ENCODE results near the gene LHX1. TPM values are rescaled to one million over a fixed set of nuclear protein-coding genes. Genes with fewer than 3 reads are reported as not detected.

The LHX1 gene
- polyA plus RNA-seq, 6 donors from 2014 or later, result not detected

DNA sequence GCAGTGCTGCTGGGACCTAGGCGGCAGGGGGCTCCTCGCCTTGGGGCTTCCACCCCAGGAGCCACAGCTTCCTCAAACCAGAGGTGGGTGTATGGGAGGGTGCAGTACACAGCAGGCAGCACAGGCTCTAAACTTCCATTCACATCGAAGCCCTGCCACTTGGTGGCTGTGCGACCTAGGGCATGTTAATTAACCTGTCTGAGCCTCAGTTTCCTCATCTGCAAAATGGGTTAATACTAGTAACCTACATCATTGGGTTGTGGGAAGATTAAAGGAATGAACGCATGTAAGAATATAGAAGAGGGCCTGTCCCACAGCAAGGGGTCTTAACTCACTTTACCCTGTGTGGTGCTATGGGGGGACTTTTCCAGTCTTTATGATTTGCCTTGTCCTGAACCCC, 26.8 kb upstream of the LHX1 start:
- Mint-ChIP-seq H3K4me1 (no peaks in the 10 kb centered on the region), H3K9me3 (no peaks in the 10 kb centered on the region), H3K27ac (no peak overlapping the region), H3K27me3 (peaks cover 19 to 85% (median 62%) of the 10 kb centered on the region in 3 donors), H3K36me3 (no peaks in the 10 kb centered on the region), H3K4me3 (no peak overlapping the region)
- DNase-seq, result no peak
- ATAC-seq (ENCODE audit: low read depth in 2 of 2), result no peak

DNA sequence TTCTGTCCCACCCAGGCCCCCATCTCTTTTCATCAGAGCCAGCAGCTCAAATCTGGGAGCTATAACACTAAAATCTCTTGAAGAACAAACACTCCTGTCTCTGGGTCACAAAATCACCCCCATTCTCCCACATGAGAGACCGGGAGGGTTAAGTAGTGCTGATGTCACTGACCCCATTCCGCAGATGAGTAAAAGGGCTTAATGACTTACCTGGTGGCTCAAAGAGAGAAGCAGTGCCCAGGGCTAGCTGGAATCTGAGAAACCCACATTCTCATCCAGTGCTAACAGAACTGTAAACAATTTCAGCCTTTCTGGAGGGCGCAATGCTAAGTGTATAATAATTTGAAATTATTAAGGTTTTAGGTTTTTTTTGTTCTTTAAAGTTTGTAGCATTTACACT, 26.3 kb upstream of the LHX1 start:
- Mint-ChIP-seq H3K4me1 (no peaks in the 10 kb centered on the region), H3K4me3 (no peak overlapping the region), H3K27ac (peak overlapping the region in 1 of 6 donors; percentile 5), H3K27me3 (peaks cover 19 to 84% (median 62%) of the 10 kb centered on the region in 3 donors), H3K36me3 (no peaks in the 10 kb centered on the region), H3K9me3 (no peaks in the 10 kb centered on the region)
- ATAC-seq (ENCODE audit: low read depth in 2 of 2), result no peak
- DNase-seq, result no peak

DNA sequence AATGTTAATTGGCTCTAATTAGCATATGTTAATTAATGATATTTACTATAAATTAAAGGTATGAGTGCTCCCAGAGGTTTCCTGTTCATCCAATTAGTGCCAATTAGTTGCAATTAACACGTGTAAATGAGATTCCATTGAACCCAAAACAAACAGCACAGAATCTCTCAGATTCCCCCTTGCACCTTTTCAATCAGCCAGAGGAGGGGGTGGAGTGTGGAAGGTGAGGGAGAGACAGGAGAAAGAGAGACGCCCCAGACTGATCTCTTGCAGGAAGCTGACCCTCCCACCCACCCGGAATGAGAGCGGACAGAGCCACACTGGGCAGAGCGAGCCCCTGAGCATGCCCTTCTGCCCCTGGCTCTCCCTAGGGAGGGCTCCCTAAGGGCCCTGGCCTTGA, 24.1 kb upstream of the LHX1 start:
- Mint-ChIP-seq H3K4me1 (peaks cover 0 to 2% (median 0%) of the 10 kb centered on the region in 3 donors), H3K36me3 (no peaks in the 10 kb centered on the region), H3K9me3 (no peaks in the 10 kb centered on the region), H3K27ac (no peak overlapping the region), H3K27me3 (peaks cover 7 to 82% (median 55%) of the 10 kb centered on the region in 3 donors), H3K4me3 (no peak overlapping the region)
- ATAC-seq (ENCODE audit: low read depth in 2 of 2) (no peak), DNase-seq (no peak)

GRCh38 chr17:36918211-36918691, 19.0 kb upstream of the LHX1 start:
- H3K9me3 Mint-ChIP-seq, result no peaks in the 10 kb centered on the region
- peak overlapping the region in 1 of 6 donors; percentile 63 for H3K27ac Mint-ChIP-seq
- H3K36me3 Mint-ChIP-seq, result no peaks in the 10 kb centered on the region
- ATAC-seq (ENCODE audit: low read depth in 2 of 2), result no peak
- peaks cover 23 to 88% (median 64%) of the 10 kb centered on the region in 3 donors for H3K27me3 Mint-ChIP-seq
- no peak for DNase-seq
- H3K4me1 Mint-ChIP-seq, result peaks cover 0 to 4% (median 0%) of the 10 kb centered on the region in 3 donors
- no peak overlapping the region for H3K4me3 Mint-ChIP-seq

DNA sequence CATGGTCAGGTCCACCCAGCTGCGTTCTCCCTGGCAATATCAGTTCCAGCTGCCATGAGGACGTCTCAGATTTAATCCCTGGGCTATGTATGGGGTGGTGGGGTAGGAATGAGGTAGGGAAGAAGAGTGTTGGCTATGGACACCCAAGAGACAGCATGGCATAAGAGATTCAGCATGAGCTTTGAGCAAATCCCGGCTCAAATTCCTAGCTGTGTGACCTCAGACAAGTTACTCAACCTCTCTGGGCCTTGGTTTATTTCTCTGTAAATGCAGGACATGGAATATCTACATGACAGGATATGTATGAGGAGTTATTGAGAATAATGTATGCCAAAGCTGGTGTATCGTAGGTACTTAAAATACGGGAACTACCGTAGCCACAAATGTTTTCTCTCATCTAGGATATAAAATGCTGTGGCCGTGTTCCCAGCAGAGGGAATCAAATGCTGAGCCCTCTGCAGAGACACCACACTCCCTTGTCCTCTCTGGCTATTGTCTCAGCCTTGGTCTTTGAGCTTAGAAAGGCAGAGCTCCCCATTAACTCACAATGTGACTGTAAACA, 17.8 kb upstream of the LHX1 start:
- ATAC-seq (ENCODE audit: low read depth in 2 of 2) (no peak), DNase-seq (no peak)
- Mint-ChIP-seq H3K4me3 (no peak overlapping the region), H3K9me3 (no peaks in the 10 kb centered on the region), H3K27me3 (peaks cover 29 to 87% (median 70%) of the 10 kb centered on the region in 3 donors), H3K27ac (no peak overlapping the region), H3K4me1 (peaks cover 0 to 4% (median 0%) of the 10 kb centered on the region in 3 donors), H3K36me3 (no peaks in the 10 kb centered on the region)

DNA sequence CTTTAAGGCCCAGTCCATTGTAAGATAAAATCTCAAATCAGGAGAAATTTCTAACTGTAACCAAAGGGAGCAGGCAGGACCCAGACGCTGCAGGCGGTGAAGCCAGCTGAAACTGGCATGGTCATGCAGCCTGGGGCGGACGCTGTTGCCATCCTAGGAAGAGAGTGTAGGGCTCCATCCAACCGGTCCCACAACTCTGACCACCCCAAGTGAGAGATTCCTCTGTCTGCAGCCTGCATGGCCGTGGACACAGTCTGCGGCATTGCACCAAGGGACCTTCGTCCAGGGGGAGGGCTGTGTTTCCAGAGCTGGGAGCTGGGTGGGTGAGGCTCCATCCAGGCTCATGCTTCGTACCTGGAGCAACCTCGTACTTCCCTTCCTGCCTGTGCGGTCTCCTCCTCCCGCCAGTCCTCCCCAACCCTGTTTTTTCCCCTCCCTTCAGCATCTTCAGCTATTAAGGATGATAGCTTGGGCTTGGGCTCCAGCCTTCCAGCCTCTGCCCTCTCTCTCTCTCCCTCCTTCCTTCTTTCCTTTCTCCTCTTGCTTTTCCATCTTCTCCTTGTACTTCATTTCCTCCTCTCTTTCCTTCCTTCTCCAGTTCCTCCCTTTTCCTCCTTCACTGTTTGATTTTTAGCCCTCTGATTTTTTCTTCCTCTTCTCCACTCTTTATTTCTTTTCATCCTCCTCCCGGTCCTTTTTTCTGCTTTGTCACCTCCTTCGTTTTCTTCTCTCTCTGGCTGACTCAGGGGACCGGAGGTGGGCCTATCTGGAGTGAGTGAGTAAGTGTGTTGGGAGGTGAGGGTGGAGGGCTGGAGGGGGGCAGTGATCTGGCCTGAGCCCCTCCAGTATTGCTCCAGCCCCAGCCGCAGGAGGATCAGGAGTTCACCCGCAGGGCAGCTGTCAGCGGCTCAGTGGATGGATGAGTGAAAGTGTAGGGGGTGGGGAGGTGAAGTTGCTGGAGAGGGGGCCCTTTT, 17.0 kb upstream of the LHX1 start:
- H3K9me3 Mint-ChIP-seq, result no peaks in the 10 kb centered on the region
- peak overlapping the region in 1 of 6 donors; percentile 90 for H3K27ac Mint-ChIP-seq
- H3K4me3 Mint-ChIP-seq, result no peak overlapping the region
- ATAC-seq (ENCODE audit: low read depth in 2 of 2) (no peak), DNase-seq (no peak)
- peaks cover 32 to 84% (median 70%) of the 10 kb centered on the region in 3 donors for H3K27me3 Mint-ChIP-seq
- H3K4me1 Mint-ChIP-seq, result peaks cover 0 to 4% (median 0%) of the 10 kb centered on the region in 3 donors
- H3K36me3 Mint-ChIP-seq, result no peaks in the 10 kb centered on the region

- Mint-ChIP-seq H3K4me1 (peaks cover 0 to 4% (median 0%) of the 10 kb centered on the region in 3 donors), H3K36me3 (no peaks in the 10 kb centered on the region), H3K27me3 (peaks cover 40 to 80% (median 70%) of the 10 kb centered on the region in 3 donors), H3K9me3 (no peaks in the 10 kb centered on the region), H3K4me3 (no peak overlapping the region), H3K27ac (no peak overlapping the region)
- DNase-seq (no peak), ATAC-seq (ENCODE audit: low read depth in 2 of 2) (no peak)
Measured at GRCh38 chr17:36921095-36921851, 16.0 kb upstream of the LHX1 start.

DNA sequence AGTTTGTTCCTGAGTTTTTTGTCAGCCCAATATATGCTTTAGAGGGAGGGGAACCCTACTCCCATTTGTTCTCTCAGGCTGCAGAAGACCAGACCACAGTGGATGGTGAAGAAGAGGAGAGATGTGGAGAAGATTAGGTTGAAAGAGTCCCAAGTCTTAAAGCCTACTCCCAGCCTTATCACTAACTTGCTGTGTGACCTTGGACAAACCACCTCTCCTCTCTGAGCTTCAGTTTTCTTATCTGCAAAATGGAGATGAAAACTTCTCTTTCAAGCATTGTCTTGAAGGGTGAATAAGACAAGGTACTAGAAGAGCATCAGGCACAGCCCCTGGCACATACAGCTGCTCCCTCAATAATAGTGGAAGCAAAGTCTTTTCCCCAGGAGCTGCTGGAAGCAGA, 15.1 kb upstream of the LHX1 start:
- no peak for DNase-seq
- H3K4me1 Mint-ChIP-seq, result peaks cover 0 to 3% (median 0%) of the 10 kb centered on the region in 3 donors
- H3K9me3 Mint-ChIP-seq, result no peaks in the 10 kb centered on the region
- ATAC-seq (ENCODE audit: low read depth in 2 of 2), result no peak
- peaks cover 40 to 71% (median 62%) of the 10 kb centered on the region in 3 donors for H3K27me3 Mint-ChIP-seq
- H3K27ac Mint-ChIP-seq, result no peak overlapping the region
- no peaks in the 10 kb centered on the region for H3K36me3 Mint-ChIP-seq
- H3K4me3 Mint-ChIP-seq, result no peak overlapping the region

GRCh38 chr17:36923814-36924221, 13.5 kb upstream of the LHX1 start:
- peak overlapping the region in 1 of 6 donors; percentile 22 for H3K27ac Mint-ChIP-seq

DNA sequence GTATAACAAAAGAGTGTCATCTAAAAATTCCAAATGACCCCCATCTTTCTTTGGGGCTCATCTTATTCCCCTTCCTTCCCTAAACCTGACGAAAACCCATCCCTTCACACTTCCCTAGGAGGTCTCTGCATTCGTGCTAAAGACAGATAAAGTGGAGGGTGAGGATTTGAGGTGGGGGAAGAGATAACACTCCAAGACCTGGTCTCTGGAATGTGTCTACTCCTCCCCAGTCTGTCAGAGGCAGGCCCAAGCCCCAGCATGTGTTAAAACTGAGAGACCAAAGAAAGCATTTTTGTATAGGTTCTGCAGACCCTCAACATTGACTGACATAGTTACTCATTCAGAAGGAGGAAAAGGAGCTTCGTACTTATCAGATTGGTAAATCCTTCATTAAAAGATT, 11.0 kb upstream of the LHX1 start:
- H3K27ac Mint-ChIP-seq, result no peak overlapping the region
- H3K4me3 Mint-ChIP-seq, result peak overlapping the region in 1 of 8 donors; percentile 10
- peaks cover 59 to 70% (median 60%) of the 10 kb centered on the region in 3 donors for H3K27me3 Mint-ChIP-seq
- peaks cover 0 to 10% of the 10 kb centered on the region in 2 donors for H3K36me3 Mint-ChIP-seq
- no peaks in the 10 kb centered on the region for H3K9me3 Mint-ChIP-seq
- no peak for ATAC-seq (ENCODE audit: low read depth in 2 of 2)
- peaks cover 23 to 40% (median 27%) of the 10 kb centered on the region in 3 donors for H3K4me1 Mint-ChIP-seq
- no peak for DNase-seq

More at GRCh38 chr17:36923814-36924221, 13.5 kb upstream of the LHX1 start:
- Mint-ChIP-seq H3K4me1 (peaks cover 14 to 18% (median 15%) of the 10 kb centered on the region in 3 donors), H3K9me3 (no peaks in the 10 kb centered on the region), H3K36me3 (no peaks in the 10 kb centered on the region), H3K27me3 (peaks cover 51 to 69% (median 60%) of the 10 kb centered on the region in 3 donors), H3K4me3 (no peak overlapping the region)
- ATAC-seq (ENCODE audit: low read depth in 2 of 2) (no peak), DNase-seq (no peak)

DNA sequence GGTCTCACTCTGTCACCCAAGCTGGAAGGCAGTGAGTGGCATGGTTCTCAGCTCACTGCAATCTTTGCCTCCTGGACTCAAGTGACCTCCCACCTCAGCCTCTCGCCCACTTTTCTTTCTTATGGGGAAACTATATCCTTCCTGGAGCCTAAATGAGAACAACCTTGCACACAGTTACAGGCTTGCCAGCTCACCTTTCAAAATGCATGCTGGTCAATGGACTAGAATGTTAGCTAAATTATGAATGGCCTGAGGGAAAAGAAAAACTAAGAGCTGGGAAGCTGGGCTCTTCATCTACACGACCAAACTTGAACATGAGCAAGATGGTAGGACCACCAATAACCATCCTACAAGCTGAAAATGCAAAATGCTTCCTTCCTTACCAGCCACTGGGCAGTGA, 10.6 kb upstream of the LHX1 start:
- Mint-ChIP-seq H3K9me3 (no peaks in the 10 kb centered on the region), H3K27me3 (peaks cover 60 to 70% (median 63%) of the 10 kb centered on the region in 3 donors)
- ATAC-seq (ENCODE audit: low read depth in 2 of 2), result no peak

DNA sequence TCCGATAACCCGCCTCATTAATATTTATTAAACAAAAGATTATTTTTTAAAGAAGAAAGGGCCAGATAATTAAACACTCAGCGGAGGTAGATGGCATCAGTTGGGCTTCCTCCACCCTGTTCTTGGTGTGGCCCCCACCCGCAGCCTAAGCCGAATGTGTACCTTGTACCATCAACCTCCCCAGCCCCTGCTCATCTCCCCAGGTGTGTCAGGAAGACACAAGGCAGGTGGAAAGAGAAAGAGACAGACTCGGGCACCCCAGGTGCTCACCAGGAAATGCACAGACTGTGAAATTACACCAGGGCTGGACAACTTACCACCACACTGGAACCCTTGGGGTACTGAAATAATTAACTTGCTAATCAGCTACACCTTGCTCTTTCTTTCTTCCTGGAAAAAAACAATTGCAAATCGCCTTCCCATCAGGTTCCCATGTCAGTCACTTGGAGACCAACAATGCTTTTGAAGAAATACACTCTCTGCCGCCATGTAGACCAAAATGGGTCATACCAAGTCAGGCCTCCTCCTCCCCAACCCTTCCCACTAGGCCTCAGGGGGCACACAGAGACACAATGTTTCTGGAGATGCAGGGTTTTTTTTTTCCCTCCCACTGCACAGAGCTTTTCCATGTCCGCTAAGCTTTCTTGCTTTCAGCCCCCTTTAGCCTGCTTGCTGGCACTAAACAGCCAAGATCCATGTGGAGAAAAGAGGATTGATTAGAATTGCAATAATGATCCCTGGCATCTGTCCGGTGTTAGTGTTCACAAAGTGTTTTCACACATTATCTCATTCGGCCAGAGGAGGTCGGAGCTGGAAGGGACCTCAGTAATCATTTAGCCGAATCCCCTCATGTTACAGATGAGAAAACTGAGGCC, 8.6 kb upstream of the LHX1 start:
- Mint-ChIP-seq H3K27ac (no peak overlapping the region), H3K9me3 (peaks cover 0 to 4% (median 0%) of the 10 kb centered on the region in 7 donors), H3K4me1 (peaks cover 48 to 63% (median 48%) of the 10 kb centered on the region in 3 donors), H3K36me3 (peaks cover 0 to 10% of the 10 kb centered on the region in 2 donors), H3K27me3 (peaks cover 60 to 74% (median 72%) of the 10 kb centered on the region in 3 donors), H3K4me3 (peak overlapping the region; percentile 57 to 90 (median 84))
- ATAC-seq (ENCODE audit: low read depth in 2 of 2) (peak; percentile 20 to 28), DNase-seq (no peak)

More for the DNA sequence above, 10.6 kb upstream of the LHX1 start:
- peaks cover 0 to 10% of the 10 kb centered on the region in 2 donors for H3K36me3 Mint-ChIP-seq
- no peak for DNase-seq
- H3K4me1 Mint-ChIP-seq, result peaks cover 27 to 44% (median 31%) of the 10 kb centered on the region in 3 donors
- H3K4me3 Mint-ChIP-seq, result peak overlapping the region in 2 of 8 donors; percentile 7 to 25
- H3K27ac Mint-ChIP-seq, result no peak overlapping the region
